ENCODE measurements around the gene CTDP1.

GRCh38 chr18:79640064-79640672 lies 39.4 kb upstream of the CTDP1 start:
- TF ChIP-seq GABPA (IDR thresholded peaks at IDR 0.05 in 1 of 2, conservative IDR thresholded peaks at IDR 0.05 in 1 of 2) (no peak), RAD21 (IDR thresholded peaks at IDR 0.05) (no peak), EGR1 (IDR thresholded peaks at IDR 0.05; ENCODE audit: low read depth in 2 of 2) (no peak), CTCF (IDR thresholded peaks at IDR 0.05; ENCODE audit: low read depth, low read length, missing input control) (no peak), FOXA1 (IDR thresholded peaks at IDR 0.05) (no peak), SP1 (IDR thresholded peaks at IDR 0.05) (no peak), REST (IDR thresholded peaks at IDR 0.05) (no peak), NR2F2 (IDR thresholded peaks at IDR 0.05) (no peak), TAF1 (conservative IDR thresholded peaks at IDR 0.05) (no peak)

All from liver (tissue), 3 donors.